Thoracic aorta (tissue), 2 donors: Measurements from ENCODE around the gene C16orf96. TPM values are rescaled to one million over a fixed set of nuclear protein-coding genes. Genes with fewer than 3 reads are reported as not detected.

Experiments
- ATAC-seq: fragments of 150-250 bp; one replicate; pipeline ENCODE4 v1.8.0; 2017; ENCODE audit warnings: low read depth; ENCODE audit not compliant: insufficient number of reproducible peaks, low FRiP score
- DNase-seq: peaks from one replicate; pipeline ENCODE4 v3.0.0-alpha.2; 2020; ENCODE audit warnings: low spot score
- H3K27ac ChIP-seq, 2 donors: fragments of 200-600 bp; sonication (generic); 1 replicate in 1 of 2; 2 replicates in 1 of 2; pipeline ENCODE4 v1.5.1; 2016; ENCODE audit warnings: mild to moderate bottlenecking in 2 of 2, moderate library complexity in 2 of 2
- H3K27me3 ChIP-seq: fragments of 200-600 bp; sonication (generic); replicated peaks from 2 replicates; pipeline ENCODE4 v1.6.0; 2016; ENCODE audit warnings: mild to moderate bottlenecking; ENCODE audit not compliant: insufficient read depth
- H3K36me3 ChIP-seq: fragments of 200-600 bp; sonication (generic); one replicate; pipeline ENCODE4 v1.5.1; 2016
- H3K4me1 ChIP-seq, 2 donors: fragments of 200-600 bp; sonication (generic); 1 replicate in 1 of 2; 2 replicates in 1 of 2; pipeline versions ENCODE4 v1.5.1 to v1.6.0; 2016; ENCODE audit warnings: low read depth in 2 of 2, mild to moderate bottlenecking in 1 of 2; ENCODE audit not compliant: control insufficient read depth in 1 of 2
- H3K4me3 ChIP-seq: fragments of 200-600 bp; sonication (generic); 2 replicates; pipeline ENCODE4 v1.5.1; 2016; ENCODE audit warnings: mild to moderate bottlenecking
- H3K9me3 ChIP-seq: fragments of 200-600 bp; sonication (generic); 2 replicates; pipeline ENCODE4 v1.5.1; 2016
- total RNA-seq, 2 donors: library from RNA; depleted of rRNA; stranded (reverse); fragments of >200 nt; gene quantifications; one replicate each; pipeline versions ENCODE4 v1.1.0 to v1.2.3, GENCODE V29; 2016
- TF ChIP-seq, protein P1 (sequence below): fragments of 200-600 bp; sonication (generic); IDR thresholded peaks from one replicate; pipeline ENCODE4 v1.5.1; 2019; ENCODE audit warnings: antibody characterized with exemption

The C16orf96 gene
- total RNA-seq, 2 donors from 2014 or later: not detected

GRCh38 chr16:4525634-4526277, 30.4 kb upstream of the C16orf96 start:
- Histone ChIP-seq H3K4me3 (no peak overlapping the region), H3K4me1 (peaks cover 12 to 34% of the 10 kb centered on the region in 2 donors), H3K27me3 (no peaks in the 10 kb centered on the region), H3K27ac (no peak overlapping the region), H3K9me3 (no peaks in the 10 kb centered on the region), H3K36me3 (no peaks in the 10 kb centered on the region)
- no peak for DNase-seq
- TF ChIP-seq, protein P1, sequence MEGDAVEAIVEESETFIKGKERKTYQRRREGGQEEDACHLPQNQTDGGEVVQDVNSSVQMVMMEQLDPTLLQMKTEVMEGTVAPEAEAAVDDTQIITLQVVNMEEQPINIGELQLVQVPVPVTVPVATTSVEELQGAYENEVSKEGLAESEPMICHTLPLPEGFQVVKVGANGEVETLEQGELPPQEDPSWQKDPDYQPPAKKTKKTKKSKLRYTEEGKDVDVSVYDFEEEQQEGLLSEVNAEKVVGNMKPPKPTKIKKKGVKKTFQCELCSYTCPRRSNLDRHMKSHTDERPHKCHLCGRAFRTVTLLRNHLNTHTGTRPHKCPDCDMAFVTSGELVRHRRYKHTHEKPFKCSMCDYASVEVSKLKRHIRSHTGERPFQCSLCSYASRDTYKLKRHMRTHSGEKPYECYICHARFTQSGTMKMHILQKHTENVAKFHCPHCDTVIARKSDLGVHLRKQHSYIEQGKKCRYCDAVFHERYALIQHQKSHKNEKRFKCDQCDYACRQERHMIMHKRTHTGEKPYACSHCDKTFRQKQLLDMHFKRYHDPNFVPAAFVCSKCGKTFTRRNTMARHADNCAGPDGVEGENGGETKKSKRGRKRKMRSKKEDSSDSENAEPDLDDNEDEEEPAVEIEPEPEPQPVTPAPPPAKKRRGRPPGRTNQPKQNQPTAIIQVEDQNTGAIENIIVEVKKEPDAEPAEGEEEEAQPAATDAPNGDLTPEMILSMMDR: no peak
- no peak for ATAC-seq

DNA sequence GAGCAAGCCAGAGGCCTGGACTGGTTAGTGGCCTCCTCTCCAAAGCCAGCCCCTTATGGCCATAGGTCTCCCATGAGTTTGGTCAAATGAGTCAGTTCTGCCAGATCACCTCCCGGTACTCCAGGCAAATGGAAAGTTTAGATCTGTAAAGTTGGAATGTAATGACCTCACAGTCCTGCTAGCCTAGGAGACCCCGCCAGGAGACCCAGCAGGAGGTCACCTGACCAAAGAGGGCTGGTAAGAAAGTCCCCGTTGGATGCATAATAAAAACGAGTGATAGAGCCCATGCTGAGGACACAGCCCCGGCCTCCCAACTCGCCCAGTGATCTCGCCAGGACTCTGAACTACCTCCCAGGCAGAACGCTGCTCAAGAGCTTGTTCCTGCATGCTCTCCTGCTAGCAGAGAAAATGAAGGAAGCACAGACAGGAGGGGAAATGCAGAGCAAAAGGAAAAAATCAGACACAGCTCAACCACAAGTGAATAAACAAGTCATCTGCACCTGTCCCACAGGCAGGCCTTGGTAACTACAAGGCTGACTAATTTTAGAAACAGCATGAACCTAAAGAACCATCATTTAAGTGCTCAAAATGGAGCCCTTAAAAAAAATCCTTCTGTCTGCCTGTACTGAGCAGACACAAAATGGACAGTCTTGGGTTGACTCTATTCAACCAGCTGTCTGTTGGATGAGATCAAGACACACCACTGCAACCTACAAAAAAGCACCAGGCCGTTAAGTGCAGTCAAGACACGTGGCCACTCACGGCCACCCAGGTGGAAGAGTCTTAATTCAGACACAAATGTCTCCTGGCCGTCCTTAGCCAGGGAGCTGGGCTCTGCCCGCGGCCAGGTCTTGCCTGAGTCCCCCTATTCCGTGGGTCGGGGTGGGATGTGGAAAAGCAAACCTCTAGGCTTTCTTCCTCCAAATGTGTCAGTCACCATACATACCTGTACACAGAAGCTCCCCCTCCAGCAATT, 26.8 kb upstream of the C16orf96 start:
- H3K27me3 ChIP-seq: no peaks in the 10 kb centered on the region
- DNase-seq (no peak), ATAC-seq (peak; percentile 58)
- TF ChIP-seq, protein P1: no peak
- H3K4me1 ChIP-seq: peaks cover 7 to 25% of the 10 kb centered on the region in 2 donors
- H3K4me3 ChIP-seq: peak overlapping the region; percentile 8
- H3K27ac ChIP-seq: peak overlapping the region; percentile 7 to 63
- H3K9me3 ChIP-seq: no peaks in the 10 kb centered on the region
- no peaks in the 10 kb centered on the region for H3K36me3 ChIP-seq

- H3K36me3 ChIP-seq: no peaks in the 10 kb centered on the region
- H3K4me1 ChIP-seq: peaks cover 17 to 50% of the 10 kb centered on the region in 2 donors
- peak overlapping the region in 1 of 2 donors; percentile 47 for H3K27ac ChIP-seq
- H3K4me3 ChIP-seq: no peak overlapping the region
- no peaks in the 10 kb centered on the region for H3K9me3 ChIP-seq
- no peaks in the 10 kb centered on the region for H3K27me3 ChIP-seq
- DNase-seq (no peak), ATAC-seq (no peak)
- TF ChIP-seq, protein P1: no peak
Observed at GRCh38 chr16:4531811-4532210, 24.3 kb upstream of the C16orf96 start.

DNA sequence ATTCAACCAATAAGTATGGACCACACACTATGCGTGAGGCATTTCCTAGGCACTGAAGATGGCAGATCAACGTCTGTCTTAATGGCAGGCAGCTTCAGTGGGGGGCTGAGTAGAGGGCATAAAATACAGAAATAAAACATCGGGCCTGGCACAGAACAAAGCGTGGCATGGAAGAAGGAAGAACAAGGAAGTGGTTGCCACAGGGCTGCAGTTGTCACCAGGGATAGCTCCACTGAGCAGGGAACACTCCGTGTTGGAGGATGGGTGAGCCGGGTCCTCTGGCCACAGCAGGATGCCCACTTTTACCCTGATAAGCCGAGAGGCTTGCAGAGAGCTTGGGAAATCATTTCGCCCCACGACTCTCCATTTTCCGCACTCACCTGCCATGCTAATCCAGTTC, 23.9 kb upstream of the C16orf96 start:
- no peak overlapping the region for H3K4me3 ChIP-seq

More for the DNA sequence above, 23.9 kb upstream of the C16orf96 start:
- Histone ChIP-seq H3K4me1 (peaks cover 20 to 54% of the 10 kb centered on the region in 2 donors), H3K36me3 (no peaks in the 10 kb centered on the region), H3K27me3 (no peaks in the 10 kb centered on the region), H3K9me3 (no peaks in the 10 kb centered on the region), H3K27ac (no peak overlapping the region)
- TF ChIP-seq, protein P1: no peak
- DNase-seq (no peak), ATAC-seq (no peak)
